HG02852 (cell line): ENCODE results near the gene ZGPAT.

ENCODE experiments used
- ATAC-seq: cut with Tn5 transposase; IDR thresholded peaks from one replicate; pipeline ENCODE4 v1.9.1; 2021; ENCODE audit warnings: mild to moderate bottlenecking, moderate library complexity; ENCODE audit not compliant: unreplicated experiment

ZGPAT gene

DNA sequence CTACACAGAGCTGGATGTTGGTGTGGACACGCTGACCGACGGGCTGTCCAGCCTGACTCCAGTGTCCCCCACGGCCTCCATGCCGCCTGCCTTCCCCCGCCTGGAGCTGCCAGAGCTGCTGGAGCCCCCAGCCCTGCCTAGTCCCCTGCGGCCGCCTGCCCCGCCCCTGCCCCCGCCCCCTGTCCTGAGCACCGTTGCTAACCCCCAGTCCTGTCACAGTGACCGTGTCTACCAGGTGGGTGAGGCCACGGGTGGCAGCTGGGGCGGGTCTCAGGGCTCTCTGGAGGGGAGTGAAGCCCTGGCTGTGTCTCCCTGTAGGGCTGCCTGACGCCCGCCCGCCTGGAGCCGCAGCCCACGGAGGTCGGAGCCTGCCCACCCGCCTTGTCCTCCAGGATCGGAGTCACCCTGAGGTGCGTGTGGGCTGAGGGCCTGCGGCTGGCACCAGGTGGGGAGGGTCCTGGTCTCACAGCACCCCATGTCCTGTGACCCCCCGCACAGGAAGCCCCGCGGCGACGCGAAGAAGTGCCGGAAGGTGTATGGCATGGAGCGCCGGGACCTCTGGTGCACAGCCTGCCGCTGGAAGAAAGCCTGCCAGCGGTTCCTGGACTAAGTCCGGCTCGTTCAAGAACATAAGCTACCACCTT is 34.7 kb downstream of the ZGPAT start:
- no peak for ATAC-seq

DNA sequence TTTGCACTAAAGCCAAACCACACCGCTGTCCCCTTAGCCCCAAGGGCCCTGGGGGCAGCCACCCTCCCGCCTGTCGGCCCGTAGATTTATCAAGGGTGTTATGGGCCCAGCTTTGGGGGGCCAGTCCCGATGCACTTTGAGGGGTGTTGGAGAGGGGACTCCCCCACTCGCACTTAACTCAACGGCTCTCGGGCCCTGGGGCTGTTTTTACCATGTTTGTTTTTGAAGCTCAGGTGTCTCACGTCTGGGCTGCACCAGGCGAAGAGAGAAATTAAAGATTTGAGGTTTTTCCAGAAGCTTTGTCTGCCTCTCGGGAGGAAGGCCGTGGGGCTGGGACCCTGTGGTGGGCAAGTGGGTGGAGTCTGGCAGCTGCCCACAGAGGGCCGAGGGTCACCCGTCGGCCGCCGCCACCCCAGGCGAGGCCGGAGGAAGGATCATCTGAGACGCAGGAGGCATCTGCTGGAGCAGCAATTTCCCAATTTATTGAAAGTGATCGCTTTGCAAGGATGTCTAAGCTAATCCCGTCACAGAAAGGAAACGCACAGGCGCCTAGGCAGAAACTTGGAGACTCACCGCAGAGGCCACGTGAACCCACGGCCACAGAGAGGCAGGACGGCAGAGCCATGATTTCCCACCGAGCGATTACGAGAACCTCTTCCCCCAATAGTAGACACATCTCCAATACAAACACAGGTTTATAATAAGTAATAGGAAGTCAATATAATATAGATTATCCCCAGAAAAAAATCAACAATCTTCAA is 35.6 kb downstream of the ZGPAT start:
- no peak for ATAC-seq

DNA sequence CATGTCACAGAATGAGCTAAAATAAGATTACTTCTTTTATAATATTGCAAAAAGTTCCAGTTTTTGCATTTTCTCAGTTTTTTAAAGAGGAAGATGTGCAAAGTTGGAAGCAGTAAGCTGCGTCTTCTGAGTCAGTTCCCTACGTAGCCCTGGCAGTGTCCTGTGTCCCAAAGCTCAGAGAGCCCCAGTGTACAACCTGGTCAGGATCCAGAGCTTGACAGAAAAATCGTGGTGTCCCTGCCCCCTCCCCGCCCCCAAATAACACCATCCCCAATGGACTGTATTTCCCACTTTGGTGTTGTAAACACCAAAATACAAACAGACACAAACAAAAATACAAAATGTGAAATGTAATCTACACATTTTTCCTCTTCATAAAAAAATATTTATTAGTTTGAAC is 36.3 kb downstream of the ZGPAT start:
- no peak for ATAC-seq

DNA sequence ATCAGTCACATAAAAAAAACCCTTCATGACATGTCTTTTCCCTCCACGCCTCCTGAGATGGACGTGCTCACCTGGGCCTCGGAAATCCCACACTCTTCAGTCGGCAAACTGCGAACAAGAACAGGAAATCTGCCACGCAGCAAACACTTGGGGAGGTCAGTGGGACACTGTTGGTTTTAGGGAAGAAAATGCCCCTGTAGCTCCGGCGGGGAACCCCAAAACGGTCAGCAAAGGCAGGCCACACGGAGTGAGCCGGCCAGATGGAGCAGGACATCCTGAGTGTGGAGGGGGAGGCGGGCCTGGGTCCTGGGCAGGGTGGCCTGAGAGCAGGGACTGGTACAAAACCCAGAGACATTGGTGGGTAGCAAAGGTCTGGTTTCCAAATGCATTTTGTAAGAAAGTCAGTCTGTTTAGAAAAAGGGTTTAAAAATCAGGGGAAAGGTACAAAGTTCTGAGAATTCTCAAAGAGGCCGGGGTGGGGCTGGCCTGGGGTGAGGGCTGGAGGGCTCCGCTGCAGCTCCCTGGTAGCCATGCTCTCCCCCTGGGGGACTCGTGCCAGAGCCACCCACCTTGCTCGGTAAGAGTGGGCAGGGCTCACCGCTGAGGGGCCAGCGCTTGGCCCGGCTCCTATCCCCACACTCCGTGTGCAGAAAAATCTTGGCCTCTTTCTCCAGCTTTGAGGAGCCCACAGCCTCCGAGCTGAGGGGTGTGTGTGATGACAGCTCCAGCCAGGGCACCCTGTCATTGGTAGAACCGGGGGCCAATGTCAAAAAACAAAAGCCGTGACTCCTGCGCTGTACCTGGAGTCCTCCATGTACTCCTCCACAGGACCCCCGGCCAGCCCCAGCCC is 37.0 kb downstream of the ZGPAT start:
- no peak for ATAC-seq

GRCh38 chr20:63745424-63745805 is 37.6 kb downstream of the ZGPAT start:
- no peak for ATAC-seq

- ATAC-seq: no peak
Measured at GRCh38 chr20:63745961-63746731, 38.3 kb downstream of the ZGPAT start.

- no peak for ATAC-seq
Measured at GRCh38 chr20:63746751-63747315, 39.0 kb downstream of the ZGPAT start.

DNA sequence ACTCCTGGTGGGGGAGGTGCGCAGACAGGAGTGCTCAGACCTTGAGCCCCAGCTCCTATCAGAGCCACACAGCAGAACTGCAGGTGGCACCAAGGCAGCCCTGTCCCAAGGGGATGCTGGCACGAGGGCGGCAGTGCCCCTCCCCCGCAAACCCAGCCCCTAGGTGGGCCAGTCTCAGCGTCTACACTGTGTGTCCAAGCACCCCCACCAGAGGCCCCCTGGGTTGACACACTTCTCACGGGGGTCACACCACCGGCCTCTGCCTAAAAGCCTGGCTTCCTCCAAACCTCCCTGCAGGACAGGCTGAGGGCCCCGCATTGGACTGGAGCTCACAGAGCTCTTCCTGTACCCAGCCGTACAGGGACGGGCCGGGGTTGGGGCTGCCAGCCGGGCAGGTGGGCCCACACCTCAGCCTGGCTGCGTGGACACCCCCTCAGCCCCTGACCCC is 39.8 kb downstream of the ZGPAT start:
- no peak for ATAC-seq

GRCh38 chr20:63748070-63748933 is 40.5 kb downstream of the ZGPAT start:
- ATAC-seq: no peak

DNA sequence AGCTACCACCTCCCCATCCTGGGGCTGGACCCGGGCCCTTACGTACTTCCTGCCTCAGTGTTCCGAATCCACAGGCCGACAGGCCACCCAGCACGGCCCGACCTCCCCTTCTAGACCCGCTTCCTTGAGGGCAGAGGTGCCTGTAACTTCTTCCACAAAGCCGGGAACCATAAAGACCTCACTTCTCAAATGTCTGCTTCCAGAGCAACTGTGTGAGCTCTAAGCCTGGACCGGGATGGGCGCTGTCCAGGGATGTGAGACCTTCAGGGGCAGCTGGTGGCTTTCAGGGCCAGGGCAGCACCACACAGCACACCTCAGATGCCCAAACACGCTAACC is 41.1 kb downstream of the ZGPAT start:
- ATAC-seq: no peak

DNA sequence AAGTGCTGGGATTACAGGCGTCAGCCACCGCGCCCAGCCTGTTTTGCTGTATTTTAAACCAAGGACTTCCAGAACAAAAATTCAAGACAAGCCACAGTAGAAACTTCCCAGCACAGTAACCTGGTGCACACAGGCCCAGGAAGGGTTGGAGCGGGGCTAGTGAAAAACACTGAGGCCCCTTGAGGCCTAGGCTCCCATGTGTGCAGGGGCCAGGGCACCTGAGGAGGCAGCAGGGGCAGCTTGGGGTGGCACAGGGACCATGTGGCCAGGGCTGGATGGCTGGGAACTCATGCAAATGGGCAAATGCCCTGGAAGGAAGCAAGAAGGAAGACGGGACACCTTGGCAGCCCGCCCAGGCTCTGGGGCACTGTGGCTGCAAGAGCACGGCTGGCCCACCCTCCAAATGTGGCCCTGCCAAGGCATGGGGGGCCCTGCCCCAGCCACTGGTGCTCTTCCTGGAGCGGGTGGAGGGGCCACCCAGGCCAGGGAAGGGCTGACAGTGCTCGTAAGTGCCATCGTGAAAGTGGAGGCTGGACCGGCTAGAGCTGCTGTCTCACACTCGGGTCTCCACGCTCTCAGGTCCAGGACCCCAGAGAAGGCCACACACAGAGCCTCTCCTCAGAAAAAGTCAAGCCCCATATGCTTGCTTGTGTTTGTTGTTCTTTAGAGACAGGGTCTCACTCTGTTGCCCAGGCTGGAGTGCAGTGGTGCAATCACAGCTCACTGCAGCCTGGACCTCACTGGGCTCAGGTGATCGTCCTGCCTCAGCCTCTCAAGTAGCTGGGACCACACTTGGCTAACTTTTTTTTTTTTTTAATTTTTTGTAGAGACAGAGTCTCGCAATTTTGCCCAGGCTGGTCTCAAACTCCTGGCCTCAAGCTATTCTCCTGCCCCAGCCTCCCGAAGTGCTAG is 42.0 kb downstream of the ZGPAT start:
- ATAC-seq: no peak

DNA sequence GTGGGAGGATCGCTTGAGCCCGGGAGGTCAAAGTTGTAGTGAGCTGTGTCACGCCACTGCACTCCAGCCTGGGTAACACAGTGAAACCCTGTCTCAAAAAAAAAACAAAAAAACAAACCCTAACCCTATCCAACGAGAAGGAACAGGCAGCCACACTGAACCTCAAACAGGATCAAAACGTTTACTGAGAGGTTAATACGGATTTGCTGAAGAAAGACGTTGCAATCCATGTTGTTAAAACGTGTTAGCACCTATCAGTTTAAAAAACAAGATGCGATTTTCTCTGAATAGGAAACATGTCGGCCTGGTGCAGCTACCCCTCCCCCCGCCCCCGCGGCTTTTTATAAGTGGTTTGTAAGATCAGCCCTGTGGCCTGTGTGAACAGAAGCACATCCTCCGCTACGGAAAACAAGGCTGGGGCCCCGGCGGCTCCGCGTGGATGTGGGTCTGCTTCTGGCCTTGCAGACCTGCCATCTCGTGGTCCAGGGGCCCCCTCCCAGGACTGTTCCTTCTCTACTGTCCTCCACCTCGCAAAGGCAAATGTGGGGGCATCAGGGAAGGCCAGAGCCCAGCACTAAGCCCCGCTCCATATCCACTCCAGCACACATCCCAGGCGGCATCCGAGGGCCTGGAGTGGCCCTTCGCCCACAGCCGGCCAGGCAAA is 43.1 kb downstream of the ZGPAT start:
- ATAC-seq: no peak

GRCh38 chr20:63751471-63752271 is 43.8 kb downstream of the ZGPAT start:
- no peak for ATAC-seq

- no peak for ATAC-seq
Measured at GRCh38 chr20:63752411-63753101, 44.7 kb downstream of the ZGPAT start.

DNA sequence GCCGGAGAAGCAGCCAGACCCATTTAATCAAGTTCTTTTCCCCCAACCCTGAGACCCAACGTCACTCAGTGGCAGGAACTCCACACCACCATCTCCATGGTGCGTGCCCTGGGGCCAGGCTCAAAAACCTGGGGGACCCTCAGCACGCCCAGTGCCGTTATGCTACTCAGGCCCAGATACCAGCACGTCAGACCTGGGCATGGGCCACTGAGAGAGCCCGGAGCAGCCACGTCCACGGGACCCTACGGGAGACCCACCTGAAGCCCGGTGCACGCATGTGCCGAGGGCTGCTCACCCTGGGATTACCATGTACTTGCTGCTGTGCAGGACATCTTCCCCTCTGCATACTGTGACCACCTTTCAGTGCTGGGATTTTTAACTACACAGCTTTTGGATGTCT is 45.5 kb downstream of the ZGPAT start:
- no peak for ATAC-seq

GRCh38 chr20:63754008-63754407 is 46.2 kb downstream of the ZGPAT start:
- no peak for ATAC-seq
